ENCODE data around the gene WDR64. TPM values are rescaled to one million over a fixed set of nuclear protein-coding genes. Genes with fewer than 3 reads are reported as not detected.
"Not testable (repeated sequence)": the region's sequence is repeated elsewhere in the genome, so short reads cannot be mapped to it uniquely, and the experiment has no call there.

WDR64 gene
- total RNA-seq, 1 donor from 2014 or later: not detected

GRCh38 chr1:241823925-241824324 is 171.8 kb downstream of the WDR64 start:
- Mint-ChIP-seq H3K4me1 (peaks cover 4% of the 10 kb centered on the region), H3K36me3 (ENCODE audit: low read depth) (no peaks in the 10 kb centered on the region), H3K4me3 (no peak overlapping the region), H3K27me3 (ENCODE audit: low read depth) (no peaks in the 10 kb centered on the region), H3K27ac (ENCODE audit: unreplicated experiment) (no peak overlapping the region), H3K9me3 (no peaks in the 10 kb centered on the region)
- no peak for DNase-seq (ENCODE audit: low read depth, low spot score)
- no peak for TF ChIP-seq CTCF (conservative IDR thresholded peaks at IDR 0.05)

GRCh38 chr1:241825581-241825980 is 173.5 kb downstream of the WDR64 start:
- H3K9me3 Mint-ChIP-seq: no peaks in the 10 kb centered on the region
- H3K27ac Mint-ChIP-seq (ENCODE audit: unreplicated experiment): no peak overlapping the region
- no peaks in the 10 kb centered on the region for H3K27me3 Mint-ChIP-seq (ENCODE audit: low read depth)
- H3K4me1 Mint-ChIP-seq: peaks cover 4% of the 10 kb centered on the region
- TF ChIP-seq CTCF (conservative IDR thresholded peaks at IDR 0.05): no peak
- H3K4me3 Mint-ChIP-seq: no peak overlapping the region
- no peak for DNase-seq (ENCODE audit: low read depth, low spot score)
- H3K36me3 Mint-ChIP-seq (ENCODE audit: low read depth): no peaks in the 10 kb centered on the region

- DNase-seq (ENCODE audit: low read depth, low spot score); H3K36me3 Mint-ChIP-seq (ENCODE audit: low read depth); H3K27ac Mint-ChIP-seq (ENCODE audit: unreplicated experiment); H3K4me3 Mint-ChIP-seq; H3K4me1 Mint-ChIP-seq; H3K27me3 Mint-ChIP-seq (ENCODE audit: low read depth); H3K9me3 Mint-ChIP-seq: not testable (repeated sequence)
These were observed 174.5 kb downstream of the WDR64 start for GRCh38 chr1:241826613-241827012.

GRCh38 chr1:241827264-241827663 is 175.2 kb downstream of the WDR64 start:
- no peak for DNase-seq (ENCODE audit: low read depth, low spot score)
- no peak overlapping the region for H3K4me3 Mint-ChIP-seq
- H3K4me1 Mint-ChIP-seq: peaks cover 4% of the 10 kb centered on the region
- no peak for TF ChIP-seq CTCF (conservative IDR thresholded peaks at IDR 0.05)
- H3K27ac Mint-ChIP-seq (ENCODE audit: unreplicated experiment): no peak overlapping the region
- H3K9me3 Mint-ChIP-seq: no peaks in the 10 kb centered on the region
- no peaks in the 10 kb centered on the region for H3K27me3 Mint-ChIP-seq (ENCODE audit: low read depth)
- no peaks in the 10 kb centered on the region for H3K36me3 Mint-ChIP-seq (ENCODE audit: low read depth)

GRCh38 chr1:241828463-241829021 is 176.5 kb downstream of the WDR64 start:
- H3K36me3 Mint-ChIP-seq (ENCODE audit: low read depth): no peaks in the 10 kb centered on the region
- H3K27me3 Mint-ChIP-seq (ENCODE audit: low read depth): no peaks in the 10 kb centered on the region
- no peaks in the 10 kb centered on the region for H3K9me3 Mint-ChIP-seq
- no peak overlapping the region for H3K4me3 Mint-ChIP-seq
- H3K4me1 Mint-ChIP-seq: peaks cover 4% of the 10 kb centered on the region
- no peak for TF ChIP-seq CTCF (conservative IDR thresholded peaks at IDR 0.05)
- no peak for DNase-seq (ENCODE audit: low read depth, low spot score)
- no peak overlapping the region for H3K27ac Mint-ChIP-seq (ENCODE audit: unreplicated experiment)

- Mint-ChIP-seq H3K4me1 (peaks cover 4% of the 10 kb centered on the region), H3K4me3 (no peak overlapping the region), H3K27me3 (ENCODE audit: low read depth) (no peaks in the 10 kb centered on the region), H3K9me3 (no peaks in the 10 kb centered on the region), H3K36me3 (ENCODE audit: low read depth) (no peaks in the 10 kb centered on the region), H3K27ac (ENCODE audit: unreplicated experiment) (no peak overlapping the region)
- DNase-seq (ENCODE audit: low read depth, low spot score): no peak
- TF ChIP-seq CTCF (conservative IDR thresholded peaks at IDR 0.05): no peak
These were observed 177.4 kb downstream of the WDR64 start for GRCh38 chr1:241829468-241829867.

Data from neural crest cell (in vitro differentiated cells).